ENCODE data around the gene NDUFS4. TPM values are rescaled to one million over a fixed set of nuclear protein-coding genes. Genes with fewer than 3 reads are reported as not detected.
A peak's percentile ranks its signal among the peaks of the same experiment; 100 is the strongest.

Gene NDUFS4
- total and polyA plus RNA-seq, 2 donors (not counting 1 experiment from before 2014, with no cell fraction given) = 147 to 194 TPM

DNA sequence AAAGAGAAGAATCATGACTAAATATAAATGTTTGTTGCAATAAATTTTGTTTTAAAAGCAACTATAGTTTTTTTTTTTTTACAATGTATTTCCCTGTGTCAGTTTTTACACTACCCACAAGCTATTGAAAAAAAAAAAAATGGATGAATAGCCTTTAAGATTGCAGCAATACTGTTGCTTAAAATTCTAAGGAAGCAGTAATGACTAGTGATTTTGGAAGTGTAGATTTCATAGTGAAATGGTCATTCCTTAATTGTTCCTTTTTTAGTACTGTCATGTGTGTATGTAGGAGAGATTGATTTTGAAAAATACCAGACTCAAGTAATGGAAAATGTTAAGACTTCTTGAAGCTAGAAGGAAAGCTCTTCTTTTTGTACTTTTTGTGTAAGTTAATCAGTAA is 53.1 kb downstream of the NDUFS4 start:
- H3K27me3 ChIP-seq (ENCODE audit: control insufficient read depth, insufficient read depth, low read length) = no peaks in the 10 kb centered on the region
- H2AFZ ChIP-seq (ENCODE audit: low read length) = no peak overlapping the region
- no peaks in the 10 kb centered on the region for H3K36me3 ChIP-seq (ENCODE audit: control insufficient read depth, insufficient read depth, low read length)
- no peak overlapping the region for H3K4me2 ChIP-seq (ENCODE audit: extremely low read depth, insufficient read depth, low read length)
- no peak overlapping the region for H3K27ac ChIP-seq (ENCODE audit: insufficient read depth, low read length)
- TF ChIP-seq, protein P1, sequence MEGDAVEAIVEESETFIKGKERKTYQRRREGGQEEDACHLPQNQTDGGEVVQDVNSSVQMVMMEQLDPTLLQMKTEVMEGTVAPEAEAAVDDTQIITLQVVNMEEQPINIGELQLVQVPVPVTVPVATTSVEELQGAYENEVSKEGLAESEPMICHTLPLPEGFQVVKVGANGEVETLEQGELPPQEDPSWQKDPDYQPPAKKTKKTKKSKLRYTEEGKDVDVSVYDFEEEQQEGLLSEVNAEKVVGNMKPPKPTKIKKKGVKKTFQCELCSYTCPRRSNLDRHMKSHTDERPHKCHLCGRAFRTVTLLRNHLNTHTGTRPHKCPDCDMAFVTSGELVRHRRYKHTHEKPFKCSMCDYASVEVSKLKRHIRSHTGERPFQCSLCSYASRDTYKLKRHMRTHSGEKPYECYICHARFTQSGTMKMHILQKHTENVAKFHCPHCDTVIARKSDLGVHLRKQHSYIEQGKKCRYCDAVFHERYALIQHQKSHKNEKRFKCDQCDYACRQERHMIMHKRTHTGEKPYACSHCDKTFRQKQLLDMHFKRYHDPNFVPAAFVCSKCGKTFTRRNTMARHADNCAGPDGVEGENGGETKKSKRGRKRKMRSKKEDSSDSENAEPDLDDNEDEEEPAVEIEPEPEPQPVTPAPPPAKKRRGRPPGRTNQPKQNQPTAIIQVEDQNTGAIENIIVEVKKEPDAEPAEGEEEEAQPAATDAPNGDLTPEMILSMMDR (conservative IDR thresholded peaks at IDR 0.05 in 1 of 2, IDR thresholded peaks at IDR 0.05 in 1 of 2; ENCODE audit: low read depth in 1 of 2, low read length in 2 of 2) = no peak
- no peak for TF ChIP-seq EZH2 (IDR thresholded peaks at IDR 0.05; ENCODE audit: low read length, missing control alignments)
- no peak overlapping the region for H3K4me3 ChIP-seq (replicated peaks in 1 of 4; ENCODE audit: control extremely low read depth in 1 of 4, insufficient read depth in 1 of 4, low read depth in 3 of 4, low read length in 4 of 4)
- no peaks in the 10 kb centered on the region for H3K79me2 ChIP-seq (ENCODE audit: control insufficient read depth, insufficient read depth, low read length)
- H4K20me1 ChIP-seq (ENCODE audit: control insufficient read depth, extremely low read depth, insufficient read depth, low read length) = no peaks in the 10 kb centered on the region
- H3K4me1 ChIP-seq (ENCODE audit: control insufficient read depth, extremely low read depth, insufficient read depth, low read length) = no peaks in the 10 kb centered on the region
- DNase-seq (ENCODE audit: low read depth in 2 of 2) = no peak
- no peaks in the 10 kb centered on the region for H3K9me3 ChIP-seq (ENCODE audit: control insufficient read depth, insufficient read depth, low read depth, low read length)
- no peak overlapping the region for H3K9ac ChIP-seq (ENCODE audit: insufficient read depth, low read length)

DNA sequence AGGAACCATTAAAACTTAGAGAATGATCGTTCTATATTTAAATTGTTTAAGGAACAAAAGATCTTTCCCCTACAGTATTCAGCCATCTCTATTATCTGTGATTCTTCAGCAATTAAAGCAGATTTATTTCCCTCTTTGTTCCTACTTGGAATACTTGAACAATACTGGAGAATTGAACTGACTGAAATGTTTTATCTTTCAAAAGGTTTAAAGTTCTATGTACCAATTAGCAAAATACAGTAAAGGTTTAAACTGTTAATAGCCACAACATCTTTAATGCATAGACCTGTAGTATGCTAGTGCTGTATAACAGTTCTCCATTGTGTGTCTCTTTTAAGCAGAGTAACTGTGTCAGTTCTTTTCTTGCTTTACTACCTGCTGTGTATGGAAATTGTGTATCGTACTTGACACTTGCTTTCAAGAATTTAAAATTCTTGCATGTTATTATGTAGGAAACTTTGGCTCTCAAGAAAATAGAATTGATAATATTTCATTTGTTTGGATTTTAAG is 54.0 kb downstream of the NDUFS4 start:
- no peak for TF ChIP-seq EZH2 (IDR thresholded peaks at IDR 0.05; ENCODE audit: low read length, missing control alignments)
- TF ChIP-seq, protein P1 (conservative IDR thresholded peaks at IDR 0.05 in 1 of 2, IDR thresholded peaks at IDR 0.05 in 1 of 2; ENCODE audit: low read depth in 1 of 2, low read length in 2 of 2) = no peak
- Histone ChIP-seq H3K27ac (ENCODE audit: insufficient read depth, low read length) (no peak overlapping the region), H2AFZ (ENCODE audit: low read length) (no peak overlapping the region), H3K36me3 (ENCODE audit: control insufficient read depth, insufficient read depth, low read length) (no peaks in the 10 kb centered on the region), H4K20me1 (ENCODE audit: control insufficient read depth, extremely low read depth, insufficient read depth, low read length) (no peaks in the 10 kb centered on the region), H3K9me3 (ENCODE audit: control insufficient read depth, insufficient read depth, low read depth, low read length) (no peaks in the 10 kb centered on the region), H3K27me3 (ENCODE audit: control insufficient read depth, insufficient read depth, low read length) (no peaks in the 10 kb centered on the region), H3K9ac (ENCODE audit: insufficient read depth, low read length) (no peak overlapping the region), H3K4me1 (ENCODE audit: control insufficient read depth, extremely low read depth, insufficient read depth, low read length) (no peaks in the 10 kb centered on the region), H3K79me2 (ENCODE audit: control insufficient read depth, insufficient read depth, low read length) (no peaks in the 10 kb centered on the region), H3K4me2 (ENCODE audit: extremely low read depth, insufficient read depth, low read length) (no peak overlapping the region), H3K4me3 (replicated peaks in 1 of 4; ENCODE audit: control extremely low read depth in 1 of 4, insufficient read depth in 1 of 4, low read depth in 3 of 4, low read length in 4 of 4) (no peak overlapping the region)
- no peak for DNase-seq (ENCODE audit: low read depth in 2 of 2)

DNA sequence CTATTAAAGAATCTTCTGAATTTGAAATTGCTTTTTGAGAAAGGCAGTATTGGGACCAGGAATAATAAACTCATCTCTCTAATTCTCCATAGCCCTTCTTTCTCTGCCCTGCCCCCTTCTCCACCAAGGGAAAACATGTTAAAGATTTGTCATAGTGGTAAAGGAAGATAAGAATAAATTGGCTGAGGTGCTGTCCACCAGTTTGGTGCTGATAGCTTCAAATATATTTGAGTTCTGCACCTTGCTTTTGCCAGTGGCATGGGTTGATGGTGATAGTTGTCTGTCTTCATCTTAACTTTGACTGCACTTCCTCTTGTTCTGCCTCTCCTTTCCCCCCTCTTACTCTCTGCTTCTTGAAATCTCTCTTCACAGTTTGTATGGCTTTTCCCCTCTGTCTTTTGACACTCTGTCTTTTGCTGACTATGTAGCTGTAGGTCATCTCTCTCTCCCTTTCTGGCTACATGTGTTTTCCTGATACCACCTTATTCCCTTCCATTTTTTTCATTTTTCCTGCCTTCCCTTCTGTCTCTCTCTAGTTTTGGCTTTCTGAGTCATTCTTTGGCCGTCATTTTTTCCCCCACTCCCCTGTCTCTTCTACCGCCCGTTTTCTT is 56.6 kb downstream of the NDUFS4 start:
- Histone ChIP-seq H3K79me2 (ENCODE audit: control insufficient read depth, insufficient read depth, low read length) (no peaks in the 10 kb centered on the region), H3K36me3 (ENCODE audit: control insufficient read depth, insufficient read depth, low read length) (no peaks in the 10 kb centered on the region), H3K4me2 (ENCODE audit: extremely low read depth, insufficient read depth, low read length) (no peak overlapping the region), H3K9me3 (ENCODE audit: control insufficient read depth, insufficient read depth, low read depth, low read length) (no peaks in the 10 kb centered on the region), H2AFZ (ENCODE audit: low read length) (no peak overlapping the region), H3K27me3 (ENCODE audit: control insufficient read depth, insufficient read depth, low read length) (no peaks in the 10 kb centered on the region), H3K27ac (ENCODE audit: insufficient read depth, low read length) (no peak overlapping the region), H4K20me1 (ENCODE audit: control insufficient read depth, extremely low read depth, insufficient read depth, low read length) (no peaks in the 10 kb centered on the region), H3K9ac (ENCODE audit: insufficient read depth, low read length) (no peak overlapping the region), H3K4me3 (replicated peaks in 1 of 4; ENCODE audit: control extremely low read depth in 1 of 4, insufficient read depth in 1 of 4, low read depth in 3 of 4, low read length in 4 of 4) (no peak overlapping the region), H3K4me1 (ENCODE audit: control insufficient read depth, extremely low read depth, insufficient read depth, low read length) (no peaks in the 10 kb centered on the region)
- TF ChIP-seq EZH2 (IDR thresholded peaks at IDR 0.05; ENCODE audit: low read length, missing control alignments) = no peak
- TF ChIP-seq, protein P1 (conservative IDR thresholded peaks at IDR 0.05 in 1 of 2, IDR thresholded peaks at IDR 0.05 in 1 of 2; ENCODE audit: low read depth in 1 of 2, low read length in 2 of 2) = no peak
- DNase-seq (ENCODE audit: low read depth in 2 of 2) = peak in 1 of 2 donors; percentile 18

All from fibroblast of lung (primary cell).